NCI-H1417 (cell line): ENCODE results near the gene CCL20.
"Not testable (repeated sequence)": the region's sequence is repeated elsewhere in the genome, so short reads cannot be mapped to it uniquely, and the experiment has no call there.

ENCODE experiments used
- DNase-seq, 3 experiments: peaks; one replicate each; lab custom pipeline; 2025; lab: John Stamatoyannopoulos, UW

CCL20 gene

GRCh38 chr2:227813562-227814353 is at the start of gene CCL20:
Gene CCL20 (plus strand): TSS chr2:227813842. CDS start chr2:227813912, 70 bp downstream.
- no peak for DNase-seq

DNA sequence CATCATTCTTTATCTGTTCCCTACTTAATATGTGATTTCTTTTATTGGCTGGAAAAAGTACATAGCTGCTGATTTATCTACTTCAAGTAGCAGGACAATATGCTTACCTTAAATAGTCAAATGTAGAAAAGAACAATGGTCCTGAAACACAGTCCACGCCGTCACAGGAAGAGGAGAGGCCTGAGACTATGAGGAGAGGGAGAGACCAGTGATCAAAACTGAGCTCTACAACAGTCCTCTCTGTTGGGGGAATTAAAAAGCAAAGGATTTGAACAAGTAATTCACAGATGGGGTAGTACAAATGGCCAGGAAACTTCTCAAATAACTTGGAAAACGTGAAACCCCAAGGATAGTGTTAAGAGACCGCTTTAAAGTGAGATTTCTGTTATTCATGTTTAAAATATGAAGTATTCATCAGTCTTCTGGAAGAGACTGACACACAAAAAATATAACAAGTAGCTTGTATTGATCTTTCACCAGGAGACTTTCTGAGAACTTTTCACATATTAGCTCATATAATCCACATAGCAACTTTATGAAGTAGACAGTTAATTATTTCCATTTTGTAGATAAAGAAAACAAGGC is 47.8 kb upstream of the CCL20 start:
- DNase-seq: no peak

DNA sequence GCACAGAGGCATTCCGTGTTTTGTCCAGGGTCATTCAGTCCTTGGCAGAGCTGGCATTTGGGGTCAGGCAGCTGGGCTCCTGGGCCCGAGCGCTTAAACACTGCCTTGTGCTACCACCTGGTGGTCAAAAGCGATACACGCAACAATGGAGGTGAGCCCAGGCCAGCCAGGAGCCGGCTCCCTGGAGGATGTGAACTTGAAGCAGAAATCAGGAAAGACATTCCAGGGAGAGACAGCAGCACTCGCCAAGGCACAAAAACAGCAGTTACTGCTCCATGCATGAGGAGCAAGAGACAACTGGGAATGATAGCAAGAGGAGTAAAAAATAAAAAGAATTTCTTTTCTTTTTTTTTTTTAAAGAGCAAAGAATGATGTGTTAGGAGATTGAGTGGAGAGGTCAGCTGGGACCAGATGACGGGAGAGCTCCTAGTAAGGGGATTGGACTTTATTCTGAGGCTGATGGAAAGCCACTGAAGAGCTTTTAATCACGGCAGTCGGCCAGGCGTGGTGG is 47.2 kb upstream of the CCL20 start:
- DNase-seq: peak; percentile 39 to 82 (median 57)

- no peak for DNase-seq
Measured at GRCh38 chr2:227767830-227768229, 45.8 kb upstream of the CCL20 start.

DNA sequence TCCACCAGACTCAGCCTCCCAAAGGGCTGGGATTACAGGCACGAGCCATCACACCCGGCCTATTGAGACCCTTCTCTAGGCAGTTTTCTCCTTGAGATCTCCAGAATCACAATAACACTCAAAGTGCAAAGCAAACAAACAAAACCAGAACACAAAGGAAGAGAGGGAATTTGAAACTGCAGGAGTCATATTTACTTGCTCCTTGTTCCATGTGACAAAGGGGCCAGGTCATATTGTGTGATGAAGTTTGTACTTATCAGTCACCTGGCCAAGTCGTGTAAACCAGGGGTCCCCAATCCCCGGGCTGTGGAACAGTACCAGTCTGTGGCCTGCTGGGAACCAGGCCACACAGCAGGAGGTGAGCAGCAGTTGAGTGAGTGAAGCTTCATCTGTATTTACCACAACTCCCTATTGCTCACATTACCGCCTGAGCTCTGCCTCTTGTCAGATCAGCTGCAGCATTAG is 41.4 kb upstream of the CCL20 start:
- peak; percentile 23 to 67 (median 49) for DNase-seq

- no peak for DNase-seq
Measured at GRCh38 chr2:227772932-227773331, 40.7 kb upstream of the CCL20 start.

GRCh38 chr2:227774011-227774624 is 39.5 kb upstream of the CCL20 start:
- no peak for DNase-seq

GRCh38 chr2:227774895-227775842 is 38.5 kb upstream of the CCL20 start:
- no peak for DNase-seq

- no peak for DNase-seq
Measured at GRCh38 chr2:227780981-227781615, 32.5 kb upstream of the CCL20 start.

- no peak for DNase-seq
Measured at GRCh38 chr2:227781841-227782240, 31.8 kb upstream of the CCL20 start.

DNA sequence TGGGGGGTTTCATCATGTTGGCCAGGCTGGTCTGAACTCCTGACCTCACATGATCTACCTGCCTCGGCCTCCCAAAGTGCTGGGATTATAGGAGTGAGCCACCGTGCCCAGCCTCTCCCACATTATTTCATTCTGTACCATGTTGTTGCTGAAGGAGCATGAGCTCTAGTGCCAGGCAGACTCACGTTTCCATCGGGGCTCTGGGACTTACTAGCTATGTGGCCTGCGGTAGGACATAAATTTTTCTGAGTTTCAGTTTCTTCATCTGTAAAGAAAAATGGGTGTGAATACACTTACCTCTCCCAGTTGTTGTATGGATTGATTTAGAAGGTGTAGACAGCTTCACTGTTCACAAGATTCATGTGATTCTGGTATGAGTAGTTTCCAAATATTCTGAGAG is 30.8 kb upstream of the CCL20 start:
- no peak for DNase-seq

DNA sequence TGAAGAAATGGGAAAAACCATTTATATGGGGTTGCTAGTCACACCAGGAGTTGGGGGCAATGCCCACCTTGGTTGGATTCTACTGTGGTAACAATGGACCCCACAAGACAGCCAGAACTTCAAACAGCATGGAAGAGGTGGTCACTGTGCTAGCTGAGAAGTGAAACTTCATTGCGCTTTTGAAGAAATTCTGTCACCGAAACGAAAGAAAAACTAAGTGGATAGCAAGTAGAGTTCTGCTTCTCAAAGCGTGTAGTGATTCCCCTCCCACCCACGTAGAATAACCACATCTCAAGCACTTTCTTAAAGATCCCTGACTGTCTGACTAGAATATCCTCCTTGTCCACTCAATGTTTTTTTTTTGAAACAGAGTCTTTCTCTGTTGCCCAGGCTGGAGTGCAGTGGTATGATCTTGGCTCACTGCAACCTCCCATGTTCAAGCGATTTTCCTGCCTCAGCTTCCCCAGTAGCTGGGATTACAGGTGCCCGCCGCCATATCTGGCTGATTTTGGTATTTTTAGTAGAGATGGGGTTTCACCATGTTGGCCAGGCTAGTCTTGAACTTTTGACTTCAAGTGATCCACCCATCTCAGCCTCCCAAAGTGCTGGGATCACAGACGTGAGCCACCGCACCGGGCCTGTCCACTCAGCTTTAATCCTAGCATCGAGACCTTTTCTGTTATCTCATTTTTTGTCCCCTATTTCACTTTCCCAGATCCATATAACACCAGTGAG is 30.1 kb upstream of the CCL20 start:
- no peak for DNase-seq

DNA sequence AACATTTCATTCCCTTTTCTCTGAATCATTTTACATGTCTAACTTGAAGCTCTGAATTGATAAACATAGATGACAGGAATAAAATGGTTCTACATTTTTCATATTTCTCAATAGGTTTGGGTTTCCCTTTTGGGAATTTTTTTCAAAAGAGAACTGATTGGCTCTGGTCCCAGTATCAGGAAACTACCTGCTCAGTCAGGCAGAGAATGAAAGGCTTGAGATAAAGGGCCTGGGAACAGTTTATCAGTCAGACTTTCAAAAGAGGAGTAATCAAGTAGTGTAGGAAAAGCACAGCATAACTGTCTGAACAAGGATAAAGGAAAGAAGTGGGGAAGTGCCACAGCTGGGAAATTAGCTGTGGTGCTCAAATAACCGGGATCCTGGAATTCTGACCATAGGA is 28.3 kb upstream of the CCL20 start:
- no peak for DNase-seq

DNA sequence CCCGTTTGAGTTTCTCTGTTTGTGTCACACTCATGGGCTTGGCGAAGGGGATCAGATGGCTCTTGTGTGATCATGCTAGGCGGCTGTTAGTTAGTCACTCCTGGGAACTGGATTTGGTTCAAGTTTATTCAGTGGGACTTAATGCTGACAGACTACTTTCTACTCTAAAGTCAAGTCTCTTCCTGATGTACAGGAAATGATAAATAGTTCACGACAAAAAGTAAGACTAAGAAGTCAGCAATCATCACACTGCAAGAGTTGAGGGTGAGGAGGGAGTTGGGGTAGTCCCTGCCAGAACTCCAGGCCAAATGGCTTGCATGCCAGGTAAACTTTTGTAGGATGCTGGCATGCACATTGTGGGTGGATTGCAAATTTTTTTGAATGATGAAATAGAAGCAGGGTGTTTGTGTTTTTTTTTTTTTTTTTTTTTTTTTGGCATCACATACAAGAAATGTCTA is 25.1 kb upstream of the CCL20 start:
- no peak for DNase-seq

DNA sequence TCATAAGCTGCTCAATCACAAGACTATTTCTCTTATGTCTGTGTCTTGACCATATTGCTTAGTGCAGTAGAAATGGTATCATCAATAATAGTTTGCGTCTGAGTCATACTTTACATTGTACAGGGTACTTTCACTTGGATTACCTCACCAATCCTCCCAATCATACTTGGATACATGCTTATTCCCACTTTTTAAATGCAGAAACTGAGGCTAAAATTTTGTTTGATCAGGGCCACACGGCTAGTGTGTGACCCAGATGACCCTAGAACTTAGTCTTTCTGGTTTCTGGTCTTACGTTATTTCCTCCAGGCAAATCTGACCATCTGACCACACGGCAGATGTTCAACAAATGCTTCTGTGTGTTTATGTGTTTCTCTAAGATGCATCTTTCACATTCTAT is 23.8 kb upstream of the CCL20 start:
- DNase-seq: no peak

- no peak for DNase-seq
Measured at GRCh38 chr2:227793148-227793712, 20.4 kb upstream of the CCL20 start.

- DNase-seq: peak in 2 of 3 experiments; percentile 35 to 40
Measured at GRCh38 chr2:227796045-227796711, 17.5 kb upstream of the CCL20 start.

- not testable (repeated sequence) for DNase-seq
Measured at GRCh38 chr2:227796768-227797167, 16.9 kb upstream of the CCL20 start.

DNA sequence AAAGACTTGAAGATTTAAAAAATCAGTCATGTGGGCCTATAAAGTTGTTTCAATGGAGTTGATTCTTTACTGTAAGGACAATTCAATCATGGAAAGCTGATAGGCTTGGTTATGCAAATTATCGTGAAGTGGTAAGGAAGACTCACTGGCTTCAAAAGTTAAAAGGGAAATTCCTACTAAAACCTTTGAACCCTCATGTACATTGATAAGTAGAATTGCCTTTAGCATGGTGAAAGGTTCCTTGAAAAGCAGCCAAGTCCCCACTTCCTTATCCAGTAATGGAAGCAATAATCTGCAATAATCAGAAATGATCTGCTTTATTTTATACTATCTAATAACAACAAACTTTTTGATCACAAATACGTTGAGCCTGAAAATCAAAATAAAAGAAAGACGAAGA is 14.4 kb upstream of the CCL20 start:
- DNase-seq: no peak

- no peak for DNase-seq
Measured at GRCh38 chr2:227802882-227803281, 10.8 kb upstream of the CCL20 start.
